ENCODE measurements around the gene CRABP2. TPM values are rescaled to one million over a fixed set of nuclear protein-coding genes. Genes with fewer than 3 reads are reported as not detected.

CRABP2 gene
- total and polyA plus RNA-seq, 10 of the 15 experiments (the other 5 are each of a cell fraction or from before 2014, with no cell fraction given): 0.21 to 1.3 (median 0.41) TPM

- TF ChIP-seq MXI1 (IDR thresholded peaks at IDR 0.05; ENCODE audit: low read depth, low read length) (0 out of 2 replicates have a peak, but pooled peaks have one; percentile 7), ZBED1 (IDR thresholded peaks at IDR 0.05; ENCODE audit: borderline replicate concordance) (no peak), NRF1 (conservative IDR thresholded peaks at IDR 0.05; ENCODE audit: low read depth, low read length) (0 out of 2 replicates have a peak, but pooled peaks have one; percentile 12), SMARCA5 (IDR thresholded peaks at IDR 0.05) (peak; percentile 31; the same call in 1 of the 2 replicates), SMAD5 (IDR thresholded peaks at IDR 0.05; ENCODE audit: low read depth) (peak; percentile 93)
Measured at GRCh38 chr1:156727926-156728598, 22.7 kb upstream of the CRABP2 start, which contains the start of gene METTL25B (continued).

- CTCF ChIA-PET: interaction anchor here (0.6 to 11.2 kb wide), 33 partner anchors 10 to 448 kb away, joined by 3 to 433 read pairs (median 12); partner anchors contain the start of genes CRABP2, HDGF, INSRR and MRPL24
- peak overlapping the region; percentile 100 for H3K4me3 ChIP-seq
- WGBS (ENCODE audit: insufficient coverage, insufficient replicate concordance, low lambda C conversion rate, missing lambda C conversion rate): 0% methylated on average over 7 of the region's 7 CpGs
- in situ Hi-C loops (cut with MboI): no loop called here
- no TSS peak for BruUV-seq (replicated peaks)
- H3K4me2 ChIP-seq (ENCODE audit: control insufficient read depth, insufficient read depth): peak overlapping the region; percentile 99
- SMC1A ChIA-PET (ENCODE audit: uncharacterized antibody, unreplicated experiment): interaction anchor here (0.8 to 10.0 kb wide), 27 partner anchors 13 to 270 kb away, joined by 3 to 168 read pairs (median 15); partner anchors contain the start of genes CRABP2, HDGF, INSRR and MRPL24
- no peak for FAIRE-seq
- peaks cover 73% of the 10 kb centered on the region for H3K79me2 ChIP-seq (ENCODE audit: control insufficient read depth, insufficient read depth, low read length)
- no peak overlapping the region for H2AFZ ChIP-seq (ENCODE audit: control insufficient read depth, low read depth, low read length)
- no peaks in the 10 kb centered on the region for H3K9me3 ChIP-seq (replicated peaks; ENCODE audit: control insufficient read depth, insufficient read depth, low read length)
- peaks cover 14% of the 10 kb centered on the region for H3K4me1 ChIP-seq (ENCODE audit: control insufficient read depth, insufficient read depth, low read length)
- TF ChIP-seq SPI1 (IDR thresholded peaks at IDR 0.05; ENCODE audit: borderline replicate concordance, insufficient read depth, low read depth, low read length) (peak; percentile 51; the same call in 1 of the 2 replicates), PAX8 (IDR thresholded peaks at IDR 0.05) (no peak)
- H4K20me1 ChIP-seq (ENCODE audit: control insufficient read depth, insufficient read depth): peaks cover 7% of the 10 kb centered on the region
- intact Hi-C loops (cut with micrococcal nuclease; ENCODE audit: unreplicated experiment): loop anchor here (2.0 to 10.0 kb wide), 3 partner anchors 25 to 103 kb away; no protein-coding TSS in a partner anchor
- DNase-seq (ENCODE audit: low read depth, low spot score): no peak
- peaks cover 12 to 23% of the 10 kb centered on the region in 2 experiments for H3K36me3 ChIP-seq (ENCODE audit: control insufficient read depth in 2 of 2, insufficient read depth in 2 of 2, low read length in 1 of 2)
- peak overlapping the region; percentile 98 for H3K9ac ChIP-seq (ENCODE audit: control insufficient read depth, insufficient read depth, low read length)
- H3K27me3 ChIP-seq (replicated peaks in 1 of 2; ENCODE audit: control insufficient read depth in 2 of 2, insufficient read depth in 2 of 2, low read length in 1 of 2): no peaks in the 10 kb centered on the region
- RAD21 ChIA-PET (ENCODE audit: unreplicated experiment): interaction anchor here (1.2 to 7.1 kb wide), 20 partner anchors 13 to 163 kb away, joined by 3 to 173 read pairs (median 16); partner anchors contain the start of genes CRABP2, HDGF, INSRR and MRPL24
- ATAC-seq: no peak
- POLR2A ChIA-PET: interaction anchor here (0.9 to 7.0 kb wide), 12 partner anchors 7 to 133 kb away, joined by 3 to 75 read pairs (median 8); partner anchors contain the start of genes HDGF, MRPL24 and PRCC
- H3K27ac ChIP-seq (ENCODE audit: control insufficient read depth, insufficient read depth): peak overlapping the region; percentile 91
Measured at GRCh38 chr1:156727492-156727891, 22.1 kb upstream of the CRABP2 start.

All from GM12878 (cell line).